ENCODE results near the gene EHD4. TPM values are rescaled to one million over a fixed set of nuclear protein-coding genes. Genes with fewer than 3 reads are reported as not detected.

EHD4 gene
- total and polyA plus RNA-seq, 2 donors (not counting 3 experiments of a cell fraction or from before 2014, with no cell fraction given), result 96.7 to 128 TPM

DNA sequence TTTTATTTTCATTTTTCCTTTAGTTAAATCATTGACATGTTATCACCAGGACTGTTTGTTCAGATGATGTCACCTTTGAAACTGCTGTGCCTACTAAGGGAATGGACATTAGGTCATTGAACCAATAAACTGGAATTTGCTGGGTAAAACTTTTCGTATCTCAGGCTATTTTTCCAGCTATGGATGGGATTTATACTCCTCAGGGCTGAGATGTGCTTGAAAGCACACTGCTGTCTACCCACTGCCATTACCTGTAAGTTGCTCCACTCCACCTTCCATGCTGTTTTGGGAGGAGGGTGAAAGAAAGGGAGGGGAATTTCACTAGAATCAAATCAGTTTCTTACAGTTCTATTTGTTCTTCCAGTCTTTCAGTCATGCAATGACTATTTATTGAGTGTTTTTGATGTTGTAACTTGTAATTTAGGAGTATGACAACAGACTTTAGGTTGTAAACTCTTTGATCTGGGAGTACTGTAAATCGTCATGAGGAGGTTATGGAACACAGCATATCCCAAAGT, 11.3 kb downstream of the EHD4 start:
- DNase-seq (ENCODE audit: low read depth, low spot score), result peak; percentile 58
- Histone ChIP-seq H3K4me3 (replicated peaks in 1 of 3; ENCODE audit: insufficient read depth in 1 of 3, low read depth in 1 of 3, low read length in 3 of 3) (no peak overlapping the region), H4K20me1 (replicated peaks; ENCODE audit: control insufficient read depth, extremely low read depth, insufficient read depth, low read length) (no peaks in the 10 kb centered on the region), H3K36me3 (ENCODE audit: control insufficient read depth in 2 of 2, extremely low read depth in 1 of 2, insufficient read depth in 2 of 2, low read length in 2 of 2) (peaks cover 0 to 3% of the 10 kb centered on the region in 2 experiments), H3K27ac (ENCODE audit: insufficient read depth, low read depth, low read length) (peak overlapping the region; percentile 69), H2AFZ (ENCODE audit: low read depth, low read length) (no peak overlapping the region), H3K9ac (replicated peaks; ENCODE audit: extremely low read depth, insufficient read depth, low read length) (peak overlapping the region; percentile 43), H3K79me2 (ENCODE audit: control insufficient read depth, insufficient read depth, low read length) (peaks cover 94% of the 10 kb centered on the region), H3K9me1 (replicated peaks; ENCODE audit: control insufficient read depth, extremely low read depth, insufficient read depth, low read length) (no peaks in the 10 kb centered on the region), H3K4me2 (ENCODE audit: insufficient read depth, low read length) (peak overlapping the region; percentile 77), H3K27me3 (ENCODE audit: control insufficient read depth in 2 of 2, insufficient read depth in 2 of 2, low read length in 2 of 2) (no peaks in the 10 kb centered on the region), H3K9me3 (replicated peaks; ENCODE audit: control insufficient read depth, insufficient read depth, low read length) (no peaks in the 10 kb centered on the region), H3K4me1 (ENCODE audit: control insufficient read depth, extremely low read depth, insufficient read depth, low read length) (peaks cover 68% of the 10 kb centered on the region)
- CTCF ChIA-PET, result interaction anchor here (0.9 to 3.1 kb wide), 9 partner anchors 8 to 177 kb away, joined by 3 to 26 read pairs (median 4); partner anchors contain the start of gene EHD4
- TF ChIP-seq JUN (IDR thresholded peaks at IDR 0.05; ENCODE audit: borderline replicate concordance, insufficient read depth, insufficient read length, low read depth) (peak; percentile 68), POLR2A (IDR thresholded peaks at IDR 0.05; ENCODE audit: low read depth, low read length) (no peak), POLR2AphosphoS5 (IDR thresholded peaks at IDR 0.05; ENCODE audit: insufficient read depth, low read depth, low read length) (no peak)
- BruUV-seq (replicated peaks), result no TSS peak
- POLR2A ChIA-PET, result interaction anchor here (1.0 kb wide), 1 partner anchor 10 kb away, joined by 3 read pairs; no protein-coding TSS in a partner anchor
- dilution Hi-C loops (cut with MboI; ENCODE audit: extremely low pct_ligation_motif_present, low sequenced_read_pairs) (no loop called here), intact Hi-C loops (cut with micrococcal nuclease) (no loop called here)
- FAIRE-seq, result peak; percentile 74

DNA sequence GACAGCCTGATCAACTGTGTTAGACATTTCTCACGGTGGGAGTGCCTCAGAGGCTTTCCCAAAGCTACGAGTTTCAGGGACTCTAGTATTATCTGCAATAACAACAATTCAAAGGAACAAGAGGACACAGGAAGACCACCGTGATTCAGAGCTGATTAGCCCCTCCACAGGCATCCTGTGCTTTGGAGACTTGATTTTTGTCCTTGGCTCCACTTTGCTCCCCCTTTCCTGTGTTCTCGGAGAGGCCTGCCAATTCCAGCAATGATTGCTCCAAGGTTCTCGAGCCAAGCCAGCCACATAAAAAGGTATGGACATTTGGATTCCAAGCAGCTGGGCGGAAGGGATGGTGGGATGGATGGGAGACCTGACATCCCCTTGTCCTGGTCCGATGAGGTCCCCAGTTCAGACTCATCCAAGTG, 14.3 kb downstream of the EHD4 start:
- DNase-seq (ENCODE audit: low read depth, low spot score), result peak; percentile 93
- dilution Hi-C loops (cut with MboI; ENCODE audit: extremely low pct_ligation_motif_present, low sequenced_read_pairs), result no loop called here
- BruUV-seq (replicated peaks), result no TSS peak
- peaks cover 94% of the 10 kb centered on the region for H3K79me2 ChIP-seq (ENCODE audit: control insufficient read depth, insufficient read depth, low read length)
- ChIA-PET CTCF (interaction anchor here (1.2 to 4.0 kb wide), 6 partner anchors 12 to 99 kb away, joined by 4 to 44 read pairs (median 6); partner anchors contain the start of gene EHD4), POLR2A (interaction anchor here (0.9 to 2.3 kb wide), 8 partner anchors 10 to 28 kb away, joined by 3 to 15 read pairs (median 4); partner anchors contain the start of gene EHD4)
- TF ChIP-seq JUN (IDR thresholded peaks at IDR 0.05; ENCODE audit: borderline replicate concordance, insufficient read depth, insufficient read length, low read depth) (peak; percentile 61), POLR2A (IDR thresholded peaks at IDR 0.05; ENCODE audit: low read depth, low read length) (peak; percentile 71), FOS (IDR thresholded peaks at IDR 0.05; ENCODE audit: borderline replicate concordance, insufficient read depth, low read length) (peak; percentile 72), EZH2 (IDR thresholded peaks at IDR 0.05; ENCODE audit: borderline replicate concordance, low read depth, low read length, severe bottlenecking) (no peak), GATA2 (IDR thresholded peaks at IDR 0.05; ENCODE audit: insufficient read depth, insufficient read length, low read depth, low read length) (peak; percentile 92), POLR2AphosphoS5 (IDR thresholded peaks at IDR 0.05; ENCODE audit: insufficient read depth, low read depth, low read length) (peak; percentile 91)
- intact Hi-C loops (cut with micrococcal nuclease), result loop anchor here (1.0 kb wide), 3 partner anchors 9 to 21 kb away; no protein-coding TSS in a partner anchor
- no peaks in the 10 kb centered on the region for H3K9me3 ChIP-seq (replicated peaks; ENCODE audit: control insufficient read depth, insufficient read depth, low read length)
- peak; percentile 87 for FAIRE-seq
- H3K9me1 ChIP-seq (replicated peaks; ENCODE audit: control insufficient read depth, extremely low read depth, insufficient read depth, low read length), result no peaks in the 10 kb centered on the region
- H3K4me3 ChIP-seq (replicated peaks in 1 of 3; ENCODE audit: insufficient read depth in 1 of 3, low read depth in 1 of 3, low read length in 3 of 3), result peak overlapping the region in 1 of 3 experiments; percentile 16
- H3K27me3 ChIP-seq (ENCODE audit: control insufficient read depth in 2 of 2, insufficient read depth in 2 of 2, low read length in 2 of 2), result no peaks in the 10 kb centered on the region
- H3K27ac ChIP-seq (ENCODE audit: insufficient read depth, low read depth, low read length), result peak overlapping the region; percentile 98
- peak overlapping the region; percentile 87 for H3K4me2 ChIP-seq (ENCODE audit: insufficient read depth, low read length)
- peak overlapping the region; percentile 85 for H3K9ac ChIP-seq (replicated peaks; ENCODE audit: extremely low read depth, insufficient read depth, low read length)
- H2AFZ ChIP-seq (ENCODE audit: low read depth, low read length), result no peak overlapping the region
- H4K20me1 ChIP-seq (replicated peaks; ENCODE audit: control insufficient read depth, extremely low read depth, insufficient read depth, low read length), result no peaks in the 10 kb centered on the region
- peaks cover 3 to 6% of the 10 kb centered on the region in 2 experiments for H3K36me3 ChIP-seq (ENCODE audit: control insufficient read depth in 2 of 2, extremely low read depth in 1 of 2, insufficient read depth in 2 of 2, low read length in 2 of 2)
- H3K4me1 ChIP-seq (ENCODE audit: control insufficient read depth, extremely low read depth, insufficient read depth, low read length), result peaks cover 66% of the 10 kb centered on the region
